Activated CD8-positive, alpha-beta memory T cell treated with anti-CD3 and anti-CD28 coated beads for 24 hours (primary cell): ENCODE measurements around the gene SPARC.
"Not testable (repeated sequence)": the region's sequence is repeated elsewhere in the genome, so short reads cannot be mapped to it uniquely, and the experiment has no call there.

Experiments
- DNase-seq: peaks from one replicate; pipeline ENCODE4 v3.0.0-alpha.2; 2020

SPARC gene

GRCh38 chr5:151700296-151700695, 13.6 kb upstream of the SPARC start:
- no peak for DNase-seq

- no peak for DNase-seq
Observed at GRCh38 chr5:151699071-151699901, 12.6 kb upstream of the SPARC start.

- DNase-seq, result not testable (repeated sequence)
Observed at GRCh38 chr5:151698081-151698480, 11.4 kb upstream of the SPARC start.

- no peak for DNase-seq
Observed at GRCh38 chr5:151697452-151697851, 10.7 kb upstream of the SPARC start.

- no peak for DNase-seq
Observed at GRCh38 chr5:151696470-151697061, 9.9 kb upstream of the SPARC start.

GRCh38 chr5:151695464-151695863, 8.7 kb upstream of the SPARC start:
- no peak for DNase-seq

GRCh38 chr5:151694035-151694485, 7.3 kb upstream of the SPARC start:
- no peak for DNase-seq

GRCh38 chr5:151692312-151692711, 5.6 kb upstream of the SPARC start:
- no peak for DNase-seq

GRCh38 chr5:151691706-151692105, 5.0 kb upstream of the SPARC start:
- DNase-seq, result no peak

GRCh38 chr5:151689591-151689990, 2.9 kb upstream of the SPARC start:
- DNase-seq, result not testable (repeated sequence)

GRCh38 chr5:151688436-151688835, 1.7 kb upstream of the SPARC start:
- DNase-seq, result no peak

- no peak for DNase-seq
Observed at GRCh38 chr5:151685749-151686673, 704 bp downstream of the SPARC start.

GRCh38 chr5:151684690-151685361, 1.9 kb downstream of the SPARC start:
- no peak for DNase-seq

GRCh38 chr5:151683986-151684588, 2.6 kb downstream of the SPARC start:
- DNase-seq, result no peak

GRCh38 chr5:151683444-151683843, 3.3 kb downstream of the SPARC start:
- no peak for DNase-seq

- DNase-seq, result no peak
Observed at GRCh38 chr5:151682751-151683331, 3.9 kb downstream of the SPARC start.

- no peak for DNase-seq
Observed at GRCh38 chr5:151682240-151682639, 4.5 kb downstream of the SPARC start.

- DNase-seq, result no peak
Observed at GRCh38 chr5:151680944-151681427, 5.7 kb downstream of the SPARC start.

GRCh38 chr5:151680156-151680505, 6.6 kb downstream of the SPARC start:
- not testable (repeated sequence) for DNase-seq

GRCh38 chr5:151679421-151680155, 7.1 kb downstream of the SPARC start:
- no peak for DNase-seq

GRCh38 chr5:151678713-151679112, 8.0 kb downstream of the SPARC start:
- no peak for DNase-seq
